Measurements from ENCODE around the gene RNF223. TPM values are rescaled to one million over a fixed set of nuclear protein-coding genes. Genes with fewer than 3 reads are reported as not detected.

The RNF223 gene
- polyA plus RNA-seq, 2 of the 4 experiments (the other 2 are of a cell fraction) = 0.08 TPM; not detected in 1

GRCh38 chr1:1119272-1119890 is 45.3 kb upstream of the RNF223 start:
- no peak overlapping the region for H3K4me3 ChIP-seq
- no peak overlapping the region for H3K27ac ChIP-seq
- ChIA-PET POLR2A (no interaction called here), CTCF (interaction anchor here (0.6 to 5.5 kb wide), 5 partner anchors 111 to 172 kb away, joined by 3 to 72 read pairs (median 8); no protein-coding TSS in a partner anchor)
- no peaks in the 10 kb centered on the region for H3K9me3 ChIP-seq
- WGBS (ENCODE audit: missing lambda C conversion rate) = 65% methylated on average over 20 of the region's 20 CpGs
- no peak for DNase-seq (ENCODE audit: low read depth in 1 of 2, low spot score in 1 of 2)
- TF ChIP-seq FOXS1 (CRISPR knock-in tag; IDR thresholded peaks at IDR 0.05) = no peak
- no peak for TF ChIP-seq ZSCAN20 (CRISPR knock-in tag; IDR thresholded peaks at IDR 0.05)
- no peak for TF ChIP-seq HOXB5 (CRISPR knock-in tag; IDR thresholded peaks at IDR 0.05)
- TF ChIP-seq HEYL (CRISPR knock-in tag; IDR thresholded peaks at IDR 0.05) = no peak
- TF ChIP-seq BHLHE40 (IDR thresholded peaks at IDR 0.05; ENCODE audit: low read depth, low read length) = no peak
- TF ChIP-seq FOSB (CRISPR knock-in tag; IDR thresholded peaks at IDR 0.05) = no peak
- TF ChIP-seq NR3C1 (IDR thresholded peaks at IDR 0.05) = no peak
- TF ChIP-seq CHD2 (IDR thresholded peaks at IDR 0.05; ENCODE audit: low read length, partially characterized antibody) = no peak
- no peak for TF ChIP-seq EHMT2 (IDR thresholded peaks at IDR 0.05; ENCODE audit: low read depth)
- no peak for TF ChIP-seq RARB (CRISPR knock-in tag; IDR thresholded peaks at IDR 0.05)
- no peak for TF ChIP-seq ZC3H11A (IDR thresholded peaks at IDR 0.05)
- peaks cover 7% of the 10 kb centered on the region; the same call in 1 of the 3 replicates for H3K4me1 ChIP-seq
- FAIRE-seq = no peak
- ATAC-seq = no peak
- H3K4me2 ChIP-seq = no peak overlapping the region

- H3K27ac ChIP-seq = no peak overlapping the region
- POLR2A ChIA-PET = no interaction called here
- no peak for TF ChIP-seq EHF (CRISPR knock-in tag; IDR thresholded peaks at IDR 0.05)
- TF ChIP-seq FOXS1 (CRISPR knock-in tag; IDR thresholded peaks at IDR 0.05) = no peak
- TF ChIP-seq E2F6 (IDR thresholded peaks at IDR 0.05; ENCODE audit: borderline replicate concordance, low read depth) = no peak
- TF ChIP-seq BHLHE40 (IDR thresholded peaks at IDR 0.05; ENCODE audit: low read depth, low read length) = no peak
- TF ChIP-seq MYC (IDR thresholded peaks at IDR 0.05; ENCODE audit: borderline replicate concordance, low read length) = no peak
- TF ChIP-seq MAX (IDR thresholded peaks at IDR 0.05) = no peak
- TF ChIP-seq NFE2L2 (conservative IDR thresholded peaks at IDR 0.05; ENCODE audit: low read length) = no peak
- no peak for TF ChIP-seq RCOR1 (IDR thresholded peaks at IDR 0.05; ENCODE audit: low read depth, low read length)
- TF ChIP-seq ZNF302 (CRISPR knock-in tag; IDR thresholded peaks at IDR 0.05) = no peak
- no peak for TF ChIP-seq RARB (CRISPR knock-in tag; IDR thresholded peaks at IDR 0.05)
- TF ChIP-seq HDAC2 (IDR thresholded peaks at IDR 0.05) = no peak
- no peak for TF ChIP-seq BCL3 (IDR thresholded peaks at IDR 0.05)
- TF ChIP-seq NPAS2 (CRISPR knock-in tag; IDR thresholded peaks at IDR 0.05; ENCODE audit: borderline replicate concordance) = no peak
- no peak for TF ChIP-seq HOXA7 (CRISPR knock-in tag; IDR thresholded peaks at IDR 0.05)
- no peak for TF ChIP-seq CBX2 (IDR thresholded peaks at IDR 0.05; ENCODE audit: borderline replicate concordance, low read depth)
- TF ChIP-seq ATOH8 (CRISPR knock-in tag; IDR thresholded peaks at IDR 0.05; ENCODE audit: low read depth) = no peak
- TF ChIP-seq PBX3 (IDR thresholded peaks at IDR 0.05) = no peak
- no peak for FAIRE-seq
- no peak for DNase-seq (ENCODE audit: low read depth in 1 of 2, low spot score in 1 of 2)
- H3K4me1 ChIP-seq = peaks cover 7% of the 10 kb centered on the region; the same call in 1 of the 3 replicates
- 64% methylated on average over 7 of the region's 11 CpGs for WGBS (ENCODE audit: missing lambda C conversion rate)
- CTCF ChIA-PET = interaction anchor here (0.9 to 5.5 kb wide), 5 partner anchors 107 to 172 kb away, joined by 3 to 72 read pairs (median 8); no protein-coding TSS in a partner anchor
- no peaks in the 10 kb centered on the region for H3K9me3 ChIP-seq
- H3K4me3 ChIP-seq = no peak overlapping the region
- no peak for ATAC-seq
- no peak overlapping the region for H3K4me2 ChIP-seq
Measured at GRCh38 chr1:1118876-1119220, 44.7 kb upstream of the RNF223 start.
